AG04449 (cell line): Measurements from ENCODE around the gene EFCAB14.
"Not testable (repeated sequence)": the region's sequence is repeated elsewhere in the genome, so short reads cannot be mapped to it uniquely, and the experiment has no call there.

Experiments
- CTCF ChIA-PET: fragments of 350-600 bp; formaldehyde crosslinking; extraction: SDS; loops from one replicate; lab custom pipeline; 2021; ENCODE audit warnings: antibody characterized with exemption; lab: Yijun Ruan, JAX
- POLR2A ChIA-PET: fragments of 400-600, 350-600 bp; formaldehyde crosslinking; extraction: SDS; loops from one replicate; lab custom pipeline; 2020; ENCODE audit warnings: antibody characterized with exemption, inconsistent platforms; lab: Yijun Ruan, JAX
- DNase-seq: peaks from one replicate; pipeline ENCODE4 v3.0.0-alpha.2; 2010; ENCODE audit warnings: low read depth, low spot score
- H3K4me3 ChIP-seq: 2 replicates; pipeline ENCODE4 v1.5.1; 2011; ENCODE audit warnings: low read depth, mild to moderate bottlenecking, control low read depth, low read length
- CTCF ChIP-seq: IDR thresholded peaks from one replicate; pipeline ENCODE4 v1.5.1; 2011; ENCODE audit warnings: mild to moderate bottlenecking, moderate library complexity, low read length, control low read depth, inconsistent platforms; ENCODE audit not compliant: insufficient read depth; ENCODE audit errors: missing control alignments

EFCAB14 gene

DNA sequence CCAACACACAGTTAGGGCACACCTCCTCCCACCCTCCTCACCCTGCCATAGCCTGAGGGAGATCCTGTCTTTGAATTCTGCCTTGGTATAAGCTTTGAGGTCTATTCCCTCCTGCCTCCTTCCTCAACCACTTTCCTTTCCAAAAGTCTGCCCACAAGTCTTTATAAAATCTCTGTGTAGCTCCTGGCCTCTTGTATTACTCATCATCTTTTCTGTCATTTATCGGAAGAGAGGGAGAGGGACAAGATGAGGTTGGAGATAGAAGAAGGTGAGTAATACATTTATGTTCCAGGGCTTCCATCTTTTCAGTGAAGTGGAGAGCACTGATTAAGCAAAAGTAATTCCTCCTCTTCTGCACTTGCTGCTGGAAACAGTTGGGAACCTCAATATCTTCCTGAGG, 30.5 kb upstream of the EFCAB14 start:
- no peak for DNase-seq
- no peak for TF ChIP-seq CTCF
- POLR2A ChIA-PET, result no interaction called here
- CTCF ChIA-PET, result interaction anchor here (1.1 kb wide), 1 partner anchor 8 kb away, joined by 3 read pairs; no protein-coding TSS in a partner anchor
- H3K4me3 ChIP-seq, result no peak overlapping the region

DNA sequence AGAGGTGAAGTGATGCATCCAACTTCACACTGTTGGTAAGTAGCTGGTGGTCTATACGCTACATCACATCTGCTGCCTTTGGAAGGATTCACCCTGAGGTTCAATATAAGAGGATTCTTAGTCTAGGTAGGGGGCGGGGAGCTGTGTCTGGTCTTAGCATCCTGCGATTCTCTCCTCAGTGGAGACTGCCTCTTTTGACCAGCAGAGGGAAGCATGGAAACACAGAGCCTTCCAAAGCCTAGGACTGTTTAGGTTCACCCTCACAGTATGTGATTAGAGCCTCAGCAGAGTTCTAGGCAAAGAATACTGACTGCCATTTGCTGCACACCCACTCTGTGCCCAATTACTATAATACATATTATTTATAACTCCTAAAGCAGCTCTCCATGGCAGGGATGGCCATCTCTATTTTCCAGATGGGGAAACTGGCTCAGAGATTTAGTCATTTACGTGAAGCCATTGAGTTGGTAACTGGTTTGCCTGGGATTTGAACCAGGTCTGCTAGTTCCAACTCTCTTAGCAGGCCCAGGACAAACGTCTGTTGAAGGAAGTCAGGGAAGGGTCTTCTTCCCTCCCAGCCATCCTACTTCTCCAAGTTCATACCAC, 28.9 kb upstream of the EFCAB14 start:
- ChIA-PET CTCF (interaction anchor here (0.9 to 1.7 kb wide), 8 partner anchors 10 to 243 kb away, joined by 3 to 8 read pairs (median 4); no protein-coding TSS in a partner anchor), POLR2A (no interaction called here)
- TF ChIP-seq CTCF, result peak; percentile 74
- no peak overlapping the region for H3K4me3 ChIP-seq
- no peak for DNase-seq

GRCh38 chr1:46742069-46742468, 23.2 kb upstream of the EFCAB14 start:
- TF ChIP-seq CTCF, result no peak
- no peak overlapping the region for H3K4me3 ChIP-seq
- ChIA-PET POLR2A (no interaction called here), CTCF (interaction anchor here (1.6 kb wide), 1 partner anchor 16 kb away, joined by 7 read pairs; no protein-coding TSS in a partner anchor)
- DNase-seq, result no peak

GRCh38 chr1:46735708-46736324, 16.9 kb upstream of the EFCAB14 start:
- no peak for DNase-seq
- ChIA-PET POLR2A (no interaction called here), CTCF (interaction anchor here (0.5 to 1.8 kb wide), 3 partner anchors 12 to 438 kb away, joined by 3 to 5 read pairs (median 4); no protein-coding TSS in a partner anchor)
- no peak overlapping the region for H3K4me3 ChIP-seq
- TF ChIP-seq CTCF, result peak; percentile 49

GRCh38 chr1:46728327-46728873, 9.5 kb upstream of the EFCAB14 start:
- POLR2A ChIA-PET, DNase-seq, H3K4me3 ChIP-seq: not testable (repeated sequence)
- CTCF ChIA-PET, result interaction anchor here (5.8 kb wide), 1 partner anchor 199 kb away, joined by 50 read pairs; no protein-coding TSS in a partner anchor

DNA sequence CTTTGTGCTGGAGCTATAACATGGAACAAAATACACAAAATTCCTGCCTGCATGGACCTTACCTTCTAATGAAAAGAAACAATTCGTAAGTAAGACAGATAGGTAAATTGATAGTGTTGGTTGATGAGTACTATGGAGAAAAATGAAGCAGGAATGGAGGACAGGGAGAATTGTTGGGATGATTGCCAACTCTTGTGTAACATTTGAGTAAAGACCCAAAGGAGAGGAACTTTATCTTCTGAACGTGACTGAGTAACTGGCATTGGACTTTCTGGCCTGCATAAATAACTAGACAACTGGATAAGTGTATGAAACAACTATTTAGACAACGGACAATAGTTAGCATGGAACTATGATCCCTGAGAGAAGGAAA, 6.8 kb upstream of the EFCAB14 start:
- POLR2A ChIA-PET, result no interaction called here
- no peak for TF ChIP-seq CTCF
- H3K4me3 ChIP-seq, result no peak overlapping the region
- DNase-seq, result no peak
- CTCF ChIA-PET, result interaction anchor here (0.9 to 5.8 kb wide), 30 partner anchors 10 to 322 kb away, joined by 3 to 50 read pairs (median 6); a partner anchor contains a TSS
